Activated CD4-positive, CD25-positive, alpha-beta regulatory T cell treated with anti-CD3 and anti-CD28 coated beads, Interleukin-2, amount 50 U/mL, for 24 hours (primary cell): ENCODE results near the gene LZTR1.
A peak's percentile ranks its signal among the peaks of the same experiment; 100 is the strongest.
"Not testable (repeated sequence)": the region's sequence is repeated elsewhere in the genome, so short reads cannot be mapped to it uniquely, and the experiment has no call there.

Experiments used
- ATAC-seq, 2 donors: fragments of 150-1000 bp; cut with Tn5 transposase; one replicate each; pipeline ENCODE4 v1.10.0; 2021; ENCODE audit warnings: mild to moderate bottlenecking in 1 of 2, moderate library complexity in 1 of 2

LZTR1 gene

GRCh38 chr22:21033895-21034294, 51.8 kb downstream of the LZTR1 start:
- ATAC-seq, result peak in 1 of 2 donors; percentile 36

DNA sequence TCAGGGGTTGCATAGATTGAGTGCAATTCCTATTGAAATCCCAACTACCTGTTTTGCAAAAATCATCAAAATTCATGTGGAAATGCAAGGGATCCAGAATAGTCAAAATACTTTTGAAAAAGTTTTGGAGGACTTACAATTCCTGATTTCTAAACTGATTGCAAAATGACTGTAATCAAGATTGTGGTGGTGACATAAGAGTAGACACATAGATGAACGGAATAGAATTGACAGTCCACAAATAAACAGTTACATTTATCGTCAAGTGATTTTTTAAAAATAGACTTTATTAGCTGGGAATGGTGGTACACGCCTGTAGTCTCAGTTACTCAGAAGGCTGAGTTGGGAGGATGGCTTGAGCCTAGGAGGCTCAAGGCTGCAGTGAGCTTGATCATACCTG, 52.9 kb downstream of the LZTR1 start:
- no peak for ATAC-seq

DNA sequence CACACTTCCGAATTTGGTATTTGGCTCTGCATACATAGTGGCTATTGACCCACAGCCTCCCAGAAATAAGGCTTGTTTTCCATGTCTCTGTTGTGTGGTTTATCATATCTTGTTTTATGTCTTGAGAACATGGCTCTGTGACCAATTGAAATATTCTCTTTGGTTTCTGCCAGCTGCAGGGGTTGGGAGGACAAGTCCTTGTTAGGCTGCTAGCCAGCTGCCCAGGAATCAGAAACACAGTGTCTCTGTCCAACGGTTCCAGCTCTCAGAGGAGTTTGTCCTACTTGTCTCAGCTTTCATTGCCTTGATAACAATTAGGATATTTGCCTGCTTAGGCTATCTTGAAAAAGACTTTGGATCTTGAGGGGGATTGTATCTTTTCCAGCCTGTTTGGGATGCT, 56.3 kb downstream of the LZTR1 start:
- no peak for ATAC-seq

DNA sequence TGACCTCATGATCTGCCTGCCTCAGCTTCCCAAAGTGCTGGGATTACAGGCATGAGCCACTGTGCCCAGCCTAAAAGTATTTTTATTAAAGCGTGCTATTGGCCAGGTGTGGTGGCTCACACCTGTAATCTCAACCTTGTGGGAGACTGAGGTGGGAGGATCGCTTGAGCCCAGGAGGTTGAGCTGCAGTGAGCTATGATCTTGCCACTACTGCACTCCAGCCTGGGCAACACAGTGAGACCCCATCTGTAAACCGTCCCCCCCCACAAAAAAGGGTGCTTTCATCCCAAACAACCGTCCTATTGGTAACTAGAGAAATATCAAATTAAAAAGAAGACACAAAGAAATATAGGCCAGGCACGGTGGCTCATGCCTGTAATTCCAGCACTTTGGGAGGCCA, 57.1 kb downstream of the LZTR1 start:
- not testable (repeated sequence) for ATAC-seq

GRCh38 chr22:21041937-21042336, 59.8 kb downstream of the LZTR1 start:
- ATAC-seq, result no peak

- ATAC-seq, result no peak
Observed at GRCh38 chr22:21042978-21043859, 61.1 kb downstream of the LZTR1 start.

- ATAC-seq, result no peak
Observed at GRCh38 chr22:21043860-21044535, 61.9 kb downstream of the LZTR1 start.

DNA sequence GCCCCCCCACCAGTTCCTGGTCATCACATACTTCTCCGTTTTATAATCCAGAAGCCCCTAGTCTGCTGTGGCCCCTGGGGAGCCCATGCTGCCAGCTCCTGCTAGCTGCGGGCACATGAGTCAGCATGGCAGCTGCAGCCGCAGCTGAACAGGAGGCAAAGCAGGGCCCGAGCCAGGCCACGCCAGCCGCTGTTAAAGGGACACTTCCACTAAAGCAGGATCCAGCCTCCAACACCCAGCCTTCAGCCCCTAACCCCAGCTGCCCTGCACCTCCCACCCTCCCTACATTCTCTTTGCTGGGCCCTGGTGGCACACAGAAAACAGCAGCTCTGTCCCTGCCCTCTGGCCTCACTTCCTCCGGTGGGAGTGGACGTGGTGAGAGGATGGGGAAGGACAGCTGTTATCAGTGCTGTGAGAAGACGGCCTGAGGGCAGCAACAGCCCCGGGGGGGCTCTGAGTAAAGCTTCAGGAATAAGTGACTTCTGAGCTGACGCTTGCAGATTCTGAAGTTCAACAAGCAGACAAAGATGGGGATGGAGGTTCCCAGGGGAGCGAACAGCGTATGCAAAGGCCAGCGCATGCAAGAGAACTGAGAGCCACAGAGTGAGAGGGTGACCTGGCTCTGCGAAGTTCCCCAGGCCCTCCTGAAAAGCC, 63.0 kb downstream of the LZTR1 start:
- no peak for ATAC-seq

- peak; percentile 95 to 96 for ATAC-seq
Observed at GRCh38 chr22:21045585-21046294, 63.6 kb downstream of the LZTR1 start, which contains the start of gene LRRC74B. Gene LRRC74B (plus strand): TSS chr22:21045946. CDS start chr22:21045987, 41 bp downstream.

GRCh38 chr22:21047035-21047661, 65.1 kb downstream of the LZTR1 start:
- no peak for ATAC-seq

GRCh38 chr22:21047730-21048129, 65.6 kb downstream of the LZTR1 start:
- ATAC-seq, result no peak

DNA sequence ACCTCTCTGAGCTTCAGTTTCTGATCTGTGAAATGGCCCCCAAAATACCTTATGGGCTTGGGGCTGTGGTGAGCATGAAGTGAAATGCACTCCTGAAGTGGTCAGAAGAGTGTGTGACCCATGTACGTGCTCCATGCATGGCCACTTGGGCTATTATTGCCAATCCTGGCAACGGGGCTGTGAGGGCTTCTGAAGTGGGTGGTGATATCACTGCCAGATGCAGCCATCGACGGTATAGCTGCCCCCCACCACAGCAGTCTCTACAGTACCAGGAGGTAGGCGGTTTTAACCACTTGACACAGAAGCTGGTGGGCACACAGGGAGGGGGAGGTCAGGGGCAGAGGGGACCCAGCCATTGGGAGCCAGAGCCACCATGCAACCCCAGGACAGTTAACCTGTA, 66.4 kb downstream of the LZTR1 start:
- not testable (repeated sequence) for ATAC-seq
